ENCODE results near the gene CALR3.

DNA sequence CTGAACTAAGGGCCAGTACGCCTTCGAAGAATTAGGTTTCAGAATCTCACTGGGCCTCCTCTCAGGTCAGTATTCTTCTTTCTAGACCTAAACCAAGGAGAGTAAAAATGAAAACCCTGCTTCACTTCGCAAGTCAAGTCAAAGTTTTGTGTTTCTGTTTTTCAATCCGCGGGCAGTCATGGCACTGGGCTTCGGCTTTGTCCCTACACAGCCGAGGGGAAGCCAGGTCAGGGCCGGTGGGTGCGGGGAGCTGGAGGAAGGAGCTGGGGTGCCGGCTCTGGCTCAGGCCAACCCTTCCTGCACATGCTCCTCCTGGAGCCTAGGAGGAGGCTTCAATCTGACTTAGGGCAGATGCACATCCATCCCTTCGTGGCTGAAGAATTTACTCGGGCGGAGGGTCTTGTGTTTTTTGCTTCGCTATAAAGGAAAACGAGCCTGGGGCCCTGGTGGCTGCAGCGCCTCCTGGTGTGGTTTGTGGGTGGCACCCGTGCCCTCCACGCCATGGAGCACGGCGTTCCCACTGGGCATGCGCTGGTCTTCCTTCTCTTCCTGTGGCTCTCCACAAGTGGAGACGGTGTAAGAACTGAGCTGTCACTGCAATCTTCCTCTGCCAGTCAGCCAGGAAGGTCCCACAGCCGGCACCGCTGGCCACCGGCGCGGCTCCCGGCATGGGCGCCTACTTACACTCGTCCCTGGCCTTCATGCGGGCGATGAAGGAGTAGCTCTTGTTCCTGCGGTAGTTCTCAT lies 22.7 kb upstream of the CALR3 start:
- TF ChIP-seq, protein P1, sequence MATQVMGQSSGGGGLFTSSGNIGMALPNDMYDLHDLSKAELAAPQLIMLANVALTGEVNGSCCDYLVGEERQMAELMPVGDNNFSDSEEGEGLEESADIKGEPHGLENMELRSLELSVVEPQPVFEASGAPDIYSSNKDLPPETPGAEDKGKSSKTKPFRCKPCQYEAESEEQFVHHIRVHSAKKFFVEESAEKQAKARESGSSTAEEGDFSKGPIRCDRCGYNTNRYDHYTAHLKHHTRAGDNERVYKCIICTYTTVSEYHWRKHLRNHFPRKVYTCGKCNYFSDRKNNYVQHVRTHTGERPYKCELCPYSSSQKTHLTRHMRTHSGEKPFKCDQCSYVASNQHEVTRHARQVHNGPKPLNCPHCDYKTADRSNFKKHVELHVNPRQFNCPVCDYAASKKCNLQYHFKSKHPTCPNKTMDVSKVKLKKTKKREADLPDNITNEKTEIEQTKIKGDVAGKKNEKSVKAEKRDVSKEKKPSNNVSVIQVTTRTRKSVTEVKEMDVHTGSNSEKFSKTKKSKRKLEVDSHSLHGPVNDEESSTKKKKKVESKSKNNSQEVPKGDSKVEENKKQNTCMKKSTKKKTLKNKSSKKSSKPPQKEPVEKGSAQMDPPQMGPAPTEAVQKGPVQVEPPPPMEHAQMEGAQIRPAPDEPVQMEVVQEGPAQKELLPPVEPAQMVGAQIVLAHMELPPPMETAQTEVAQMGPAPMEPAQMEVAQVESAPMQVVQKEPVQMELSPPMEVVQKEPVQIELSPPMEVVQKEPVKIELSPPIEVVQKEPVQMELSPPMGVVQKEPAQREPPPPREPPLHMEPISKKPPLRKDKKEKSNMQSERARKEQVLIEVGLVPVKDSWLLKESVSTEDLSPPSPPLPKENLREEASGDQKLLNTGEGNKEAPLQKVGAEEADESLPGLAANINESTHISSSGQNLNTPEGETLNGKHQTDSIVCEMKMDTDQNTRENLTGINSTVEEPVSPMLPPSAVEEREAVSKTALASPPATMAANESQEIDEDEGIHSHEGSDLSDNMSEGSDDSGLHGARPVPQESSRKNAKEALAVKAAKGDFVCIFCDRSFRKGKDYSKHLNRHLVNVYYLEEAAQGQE (IDR thresholded peaks at IDR 0.05) = no peak
- TF ChIP-seq, protein P2, sequence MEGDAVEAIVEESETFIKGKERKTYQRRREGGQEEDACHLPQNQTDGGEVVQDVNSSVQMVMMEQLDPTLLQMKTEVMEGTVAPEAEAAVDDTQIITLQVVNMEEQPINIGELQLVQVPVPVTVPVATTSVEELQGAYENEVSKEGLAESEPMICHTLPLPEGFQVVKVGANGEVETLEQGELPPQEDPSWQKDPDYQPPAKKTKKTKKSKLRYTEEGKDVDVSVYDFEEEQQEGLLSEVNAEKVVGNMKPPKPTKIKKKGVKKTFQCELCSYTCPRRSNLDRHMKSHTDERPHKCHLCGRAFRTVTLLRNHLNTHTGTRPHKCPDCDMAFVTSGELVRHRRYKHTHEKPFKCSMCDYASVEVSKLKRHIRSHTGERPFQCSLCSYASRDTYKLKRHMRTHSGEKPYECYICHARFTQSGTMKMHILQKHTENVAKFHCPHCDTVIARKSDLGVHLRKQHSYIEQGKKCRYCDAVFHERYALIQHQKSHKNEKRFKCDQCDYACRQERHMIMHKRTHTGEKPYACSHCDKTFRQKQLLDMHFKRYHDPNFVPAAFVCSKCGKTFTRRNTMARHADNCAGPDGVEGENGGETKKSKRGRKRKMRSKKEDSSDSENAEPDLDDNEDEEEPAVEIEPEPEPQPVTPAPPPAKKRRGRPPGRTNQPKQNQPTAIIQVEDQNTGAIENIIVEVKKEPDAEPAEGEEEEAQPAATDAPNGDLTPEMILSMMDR (IDR thresholded peaks at IDR 0.05; ENCODE audit: low read depth, low read length, missing input control) = no peak
- TF ChIP-seq EGR1 (IDR thresholded peaks at IDR 0.05; ENCODE audit: low read depth in 2 of 2) (no peak), SP1 (IDR thresholded peaks at IDR 0.05) (no peak), RAD21 (IDR thresholded peaks at IDR 0.05) (no peak)
